Heart left ventricle (tissue), 13 donors: Measurements from ENCODE around the gene PPP1R9B.
A peak's percentile ranks its signal among the peaks of the same experiment; 100 is the strongest.

Experiments used
- POLR2A ChIP-seq, 2 donors: fragments of 450-650 bp; IDR thresholded peaks; one replicate each; pipeline ENCODE4 v1.6.1; 2017; ENCODE audit warnings: antibody characterized with exemption in 2 of 2, mild to moderate bottlenecking in 2 of 2, moderate library complexity in 2 of 2
- TF ChIP-seq, protein P1 (sequence below), 12 donors: fragments of 200-600 bp; sonication (generic) in 4 of 12; IDR thresholded peaks; one replicate each; pipeline versions ENCODE4 v1.5.0 to v1.8.0; 2018 to 2022; ENCODE audit warnings: antibody characterized with exemption in 12 of 12, mild to moderate bottlenecking in 5 of 12
- donor health status: ischemic (EF 13 %, LVEDD 7.1; RV severe dilation, severe dysfunction).
- donor health status: DM: no; HTN: yes; CAD: no.
- donor health status: DM: no; HTN: no; CAD: no.
- donor health status: ischemic (EF 25% LVEDD 6.9; RV normal size, moderate dysfunction).
- donor health status: ischemic (EF 25% LVEDD 5.7; RV mildly dilated, moderate dysfunction).
- donor health status: ischemic (EF 35%, LVEDD 5.7; RV mildly dilated, moderate dysfunction).
- donor health status: nonischemic (EF 11% LVEDD 7.7; RV severe dilation, severe dysfunction).
- donor health status: DM: yes; HTN: yes; CAD: no.
- donor health status: PGD.
- donor health status: ischemic (EF 29% LVEDD 5.4; RV normal size, mild dysfunction).
- donor health status: nonischemic (EF 23%, LVEDD 6.1; RV moderate dilation, normal function).

DNA sequence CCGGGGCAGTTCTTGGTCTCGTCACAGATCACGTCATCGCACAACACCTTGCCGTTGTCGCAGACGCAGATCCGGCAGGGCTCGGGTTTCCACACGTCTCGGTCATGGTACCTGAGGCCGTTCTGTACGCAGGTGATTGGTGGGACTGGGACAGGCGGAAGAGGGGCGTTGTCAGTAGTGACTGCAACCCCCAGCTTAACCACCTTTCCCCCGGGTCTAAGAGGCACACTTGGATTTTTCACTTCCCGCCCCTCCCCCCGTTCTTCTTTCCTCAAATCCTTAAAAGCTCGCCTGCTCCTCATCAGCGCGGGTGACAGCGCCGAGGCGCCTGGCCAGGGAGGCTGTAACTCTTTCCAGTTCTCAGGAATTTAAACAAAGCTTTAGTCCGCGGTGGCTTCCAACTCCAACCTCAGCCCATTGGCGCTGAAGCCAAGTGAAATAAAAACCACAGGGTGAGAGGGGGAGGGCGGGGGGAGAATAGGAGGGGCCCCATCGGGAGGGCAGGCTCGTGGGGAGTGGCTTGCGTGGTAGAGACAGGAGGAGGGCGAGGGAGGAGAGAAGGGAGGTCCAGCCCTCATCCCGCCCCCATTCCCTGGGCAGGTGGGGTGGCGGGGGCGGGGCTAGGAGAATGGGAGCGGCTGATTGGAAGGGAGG is 49.5 kb upstream of the PPP1R9B start:
- TF ChIP-seq POLR2A (IDR thresholded peaks at IDR 0.05): peak in 1 of 2 donors; percentile 30
- TF ChIP-seq, protein P1, sequence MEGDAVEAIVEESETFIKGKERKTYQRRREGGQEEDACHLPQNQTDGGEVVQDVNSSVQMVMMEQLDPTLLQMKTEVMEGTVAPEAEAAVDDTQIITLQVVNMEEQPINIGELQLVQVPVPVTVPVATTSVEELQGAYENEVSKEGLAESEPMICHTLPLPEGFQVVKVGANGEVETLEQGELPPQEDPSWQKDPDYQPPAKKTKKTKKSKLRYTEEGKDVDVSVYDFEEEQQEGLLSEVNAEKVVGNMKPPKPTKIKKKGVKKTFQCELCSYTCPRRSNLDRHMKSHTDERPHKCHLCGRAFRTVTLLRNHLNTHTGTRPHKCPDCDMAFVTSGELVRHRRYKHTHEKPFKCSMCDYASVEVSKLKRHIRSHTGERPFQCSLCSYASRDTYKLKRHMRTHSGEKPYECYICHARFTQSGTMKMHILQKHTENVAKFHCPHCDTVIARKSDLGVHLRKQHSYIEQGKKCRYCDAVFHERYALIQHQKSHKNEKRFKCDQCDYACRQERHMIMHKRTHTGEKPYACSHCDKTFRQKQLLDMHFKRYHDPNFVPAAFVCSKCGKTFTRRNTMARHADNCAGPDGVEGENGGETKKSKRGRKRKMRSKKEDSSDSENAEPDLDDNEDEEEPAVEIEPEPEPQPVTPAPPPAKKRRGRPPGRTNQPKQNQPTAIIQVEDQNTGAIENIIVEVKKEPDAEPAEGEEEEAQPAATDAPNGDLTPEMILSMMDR (IDR thresholded peaks at IDR 0.05): no peak
